ENCODE results near the gene LRRC4C. TPM values are rescaled to one million over a fixed set of nuclear protein-coding genes. Genes with fewer than 3 reads are reported as not detected.
A peak's percentile ranks its signal among the peaks of the same experiment; 100 is the strongest.
"Not testable (repeated sequence)": the region's sequence is repeated elsewhere in the genome, so short reads cannot be mapped to it uniquely, and the experiment has no call there.

Gene LRRC4C
- polyA plus RNA-seq, 3 donors: 13.3 to 16.6 (median 16.6) TPM

DNA sequence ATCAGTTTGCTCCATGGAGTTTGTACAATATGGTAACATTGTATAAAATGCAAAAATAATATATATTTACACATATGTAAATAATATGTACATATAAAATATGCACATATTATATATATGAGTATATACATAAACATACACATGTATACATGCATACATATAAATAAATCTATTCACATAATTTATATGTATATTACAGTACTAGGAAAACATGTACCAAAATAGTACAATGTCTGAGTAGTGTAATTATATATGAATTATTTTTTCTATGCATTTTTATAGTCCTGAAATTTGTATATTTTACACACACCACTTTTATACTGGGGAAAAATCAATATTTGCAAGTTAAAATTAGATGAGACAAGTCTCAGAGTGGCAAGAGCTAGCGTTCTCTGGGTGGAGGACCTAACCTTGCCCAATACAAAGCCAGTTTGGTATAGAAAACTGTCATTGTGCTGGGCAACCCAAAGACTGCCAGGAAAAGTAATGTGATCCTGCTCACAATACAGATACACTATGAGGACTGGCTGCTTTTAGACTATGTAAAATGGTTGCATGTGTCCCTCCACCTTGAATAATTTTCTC is 889.4 kb downstream of the LRRC4C start:
- DNase-seq (ENCODE audit: low read depth in 3 of 3, low spot score in 2 of 3): no peak

DNA sequence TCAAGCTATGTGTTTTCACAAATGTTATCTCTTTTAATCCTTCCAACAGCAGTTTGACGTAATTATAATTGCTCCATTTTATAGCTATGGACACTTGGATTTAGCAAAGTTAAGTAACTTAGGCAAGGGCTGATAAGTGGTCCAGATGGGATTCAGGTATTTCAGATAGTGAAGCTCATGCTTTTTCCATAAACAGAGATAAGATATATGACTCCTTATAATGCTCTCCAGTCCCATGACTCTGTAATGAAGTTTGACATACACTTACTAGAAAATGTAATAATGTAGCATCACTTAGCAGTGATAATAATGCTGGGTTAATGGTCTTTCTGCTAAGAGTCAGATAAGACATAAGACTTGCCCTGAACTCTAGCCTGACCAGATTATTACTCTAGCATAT is 892.1 kb downstream of the LRRC4C start:
- DNase-seq (ENCODE audit: low read depth in 3 of 3, low spot score in 2 of 3): no peak

DNA sequence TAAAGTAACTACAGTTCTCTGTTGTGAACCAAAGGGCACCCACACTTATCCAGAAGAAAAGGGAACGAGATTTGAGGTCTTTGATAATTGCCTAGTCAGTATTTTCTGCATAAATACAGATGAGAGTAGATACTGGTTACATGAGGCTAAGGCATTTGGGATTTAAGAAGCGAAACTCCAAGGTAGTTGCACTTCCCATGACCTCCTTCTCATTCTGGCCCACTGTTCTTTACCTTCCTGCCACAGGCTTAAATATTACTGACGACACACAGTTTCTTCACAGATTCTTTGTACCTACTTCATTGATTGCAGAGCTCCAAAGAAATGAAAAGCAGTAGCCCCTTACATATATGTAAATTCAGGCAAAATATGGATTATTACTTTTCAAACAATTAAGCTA is 915.3 kb downstream of the LRRC4C start:
- DNase-seq (ENCODE audit: low read depth in 3 of 3, low spot score in 2 of 3): no peak

DNA sequence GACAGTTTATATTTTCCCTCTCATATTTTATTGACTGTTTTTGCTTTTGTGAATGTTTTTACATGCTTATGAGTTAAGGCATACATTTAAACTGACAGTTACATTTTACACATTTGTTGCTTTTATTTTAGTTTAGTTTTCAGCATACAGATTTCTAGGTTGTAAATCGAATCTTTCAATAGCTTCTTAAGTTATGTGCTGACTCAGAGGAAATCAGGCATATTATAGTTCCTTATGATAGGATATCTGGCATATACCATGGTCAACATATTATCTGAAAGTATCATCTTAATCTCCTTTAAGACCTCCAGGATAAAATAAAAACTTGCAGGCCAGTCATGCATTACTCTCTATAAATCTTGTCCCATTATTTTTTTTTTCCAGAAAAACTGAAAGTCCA is 916.6 kb downstream of the LRRC4C start:
- DNase-seq (ENCODE audit: low read depth in 3 of 3, low spot score in 2 of 3): no peak

DNA sequence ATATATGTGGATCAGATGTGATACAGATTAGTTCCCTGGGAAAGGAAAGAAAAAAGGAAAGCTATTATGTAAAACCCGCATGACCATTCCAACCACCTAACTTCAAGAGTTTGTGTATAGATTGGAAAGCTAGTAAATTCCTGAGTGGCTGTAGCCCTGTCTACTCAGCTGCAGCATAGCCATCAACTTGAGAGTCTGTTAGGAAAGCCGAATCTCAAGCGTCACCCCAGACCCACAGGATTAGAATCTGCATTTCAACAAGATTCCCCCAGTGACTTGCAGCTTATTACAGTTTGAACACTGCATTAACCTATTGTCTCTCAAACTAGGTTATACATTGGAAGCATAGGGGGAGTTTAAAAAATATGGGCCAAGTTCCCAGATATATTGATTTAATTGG is 921.7 kb downstream of the LRRC4C start:
- DNase-seq (ENCODE audit: low read depth in 3 of 3, low spot score in 2 of 3): no peak

DNA sequence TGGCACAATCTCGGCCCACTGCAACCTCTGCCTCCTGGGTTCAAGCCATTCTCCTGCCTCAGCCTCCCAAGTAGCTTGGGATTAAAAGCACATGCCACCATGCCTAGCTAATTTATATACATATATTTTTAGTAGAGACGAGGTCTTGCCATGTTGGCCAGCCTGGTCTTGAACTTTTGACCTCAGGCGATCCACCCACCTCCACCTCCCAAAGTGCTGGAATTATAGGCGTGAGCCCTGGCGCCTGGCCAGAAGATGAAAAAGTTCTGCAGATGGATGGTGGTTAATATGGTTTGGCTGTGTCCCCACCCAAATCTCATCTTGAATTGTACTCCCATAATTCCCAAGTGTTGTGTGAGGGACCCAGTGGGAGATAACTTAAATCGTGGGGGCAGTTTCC is 937.4 kb downstream of the LRRC4C start:
- not testable (repeated sequence) for DNase-seq (ENCODE audit: low read depth in 3 of 3, low spot score in 2 of 3)

DNA sequence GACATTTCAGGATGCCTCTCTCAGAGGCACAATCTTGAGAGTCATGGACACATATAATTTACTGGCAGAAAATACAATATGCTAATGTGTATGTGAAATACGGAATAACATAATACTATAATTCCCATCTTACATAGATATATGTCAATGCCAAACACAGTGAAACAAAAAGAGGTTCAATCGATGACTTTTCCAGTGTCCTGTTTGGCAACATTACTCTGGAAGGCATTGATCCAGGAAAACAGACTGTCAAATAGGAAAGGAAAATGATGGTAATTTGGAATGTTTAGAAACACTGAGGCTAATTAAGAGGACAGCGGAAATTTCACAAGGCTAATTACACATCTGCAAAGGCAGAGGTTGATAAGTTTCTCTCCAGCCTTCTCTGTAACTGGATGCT is 942.3 kb downstream of the LRRC4C start:
- no peak for DNase-seq (ENCODE audit: low read depth in 3 of 3, low spot score in 2 of 3)

DNA sequence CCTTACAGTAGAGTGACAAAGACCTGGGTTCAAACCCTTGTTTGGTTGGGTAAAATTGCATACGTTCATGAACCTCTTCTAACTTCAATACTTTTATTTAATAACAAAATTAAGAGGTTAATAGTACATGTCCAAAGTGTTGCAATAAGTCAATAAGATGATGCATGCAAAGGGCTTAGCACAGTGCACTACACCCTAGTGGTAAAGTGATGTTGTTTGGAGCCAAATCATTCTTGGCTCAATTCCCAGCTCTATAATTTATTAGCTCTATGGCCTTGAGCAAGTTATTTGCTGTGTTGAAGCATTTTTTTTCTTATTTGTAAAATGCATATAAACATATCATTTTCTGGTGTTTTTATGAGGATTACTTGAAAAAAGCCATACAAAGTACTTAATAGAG is 945.3 kb downstream of the LRRC4C start:
- DNase-seq (ENCODE audit: low read depth in 3 of 3, low spot score in 2 of 3): peak in 2 of 3 donors; percentile 15 to 17

DNA sequence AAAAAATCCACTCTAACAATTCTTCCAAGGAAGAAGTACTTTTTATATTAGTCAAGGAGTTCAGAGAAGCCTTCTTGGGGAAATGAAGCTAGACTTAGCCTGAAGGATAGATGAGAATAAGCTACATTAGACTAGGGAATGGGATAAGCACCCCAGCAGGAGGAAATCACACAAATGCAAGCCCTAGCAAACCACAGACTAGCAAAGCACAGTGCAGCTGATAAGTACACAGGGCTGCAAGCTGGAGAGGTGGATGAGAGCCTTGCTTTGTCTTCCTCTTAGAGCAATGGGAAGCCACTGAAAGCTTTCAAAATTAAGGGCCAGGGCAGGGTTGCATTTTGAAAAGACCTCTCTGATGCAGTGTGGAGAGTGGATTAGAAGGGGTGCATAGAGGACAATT is 946.2 kb downstream of the LRRC4C start:
- no peak for DNase-seq (ENCODE audit: low read depth in 3 of 3, low spot score in 2 of 3)

DNA sequence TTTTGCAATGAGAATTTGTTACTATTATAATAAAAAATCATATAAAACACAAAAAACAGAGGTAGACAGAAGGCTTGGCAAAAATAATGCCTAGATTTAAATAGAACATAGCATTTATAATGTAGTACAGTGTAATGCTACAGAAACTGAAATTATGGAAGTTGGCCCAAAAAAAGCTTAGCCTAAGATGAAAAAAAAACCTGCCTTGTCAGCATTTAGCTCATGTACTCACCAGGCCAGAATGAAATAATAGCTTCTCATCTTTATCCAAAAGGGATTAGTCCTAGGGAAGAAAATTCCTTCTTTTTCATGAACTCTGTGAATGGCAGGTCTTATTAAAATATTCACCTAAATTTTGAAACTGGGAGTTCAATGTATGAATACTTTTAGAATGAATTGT is 951.1 kb downstream of the LRRC4C start:
- no peak for DNase-seq (ENCODE audit: low read depth in 3 of 3, low spot score in 2 of 3)

DNA sequence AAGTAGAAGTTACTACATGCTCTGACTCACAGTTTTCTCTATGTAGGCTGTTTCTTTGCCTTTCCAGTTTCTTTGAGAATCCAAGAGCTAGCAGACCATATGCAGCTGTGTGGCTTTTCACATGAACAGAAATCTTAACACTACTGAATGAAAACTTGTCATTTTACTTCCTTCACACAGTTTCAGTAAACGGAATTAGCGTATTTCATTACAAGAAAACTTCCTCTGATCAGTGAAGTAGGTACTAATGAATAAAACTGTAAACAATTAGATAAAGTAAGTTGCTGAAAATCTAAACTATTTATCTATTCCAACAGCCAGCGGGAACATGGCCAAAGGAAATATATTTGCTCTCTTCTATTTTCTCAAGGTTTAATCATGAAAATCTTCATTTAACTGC is 953.2 kb downstream of the LRRC4C start:
- DNase-seq (ENCODE audit: low read depth in 3 of 3, low spot score in 2 of 3): no peak

DNA sequence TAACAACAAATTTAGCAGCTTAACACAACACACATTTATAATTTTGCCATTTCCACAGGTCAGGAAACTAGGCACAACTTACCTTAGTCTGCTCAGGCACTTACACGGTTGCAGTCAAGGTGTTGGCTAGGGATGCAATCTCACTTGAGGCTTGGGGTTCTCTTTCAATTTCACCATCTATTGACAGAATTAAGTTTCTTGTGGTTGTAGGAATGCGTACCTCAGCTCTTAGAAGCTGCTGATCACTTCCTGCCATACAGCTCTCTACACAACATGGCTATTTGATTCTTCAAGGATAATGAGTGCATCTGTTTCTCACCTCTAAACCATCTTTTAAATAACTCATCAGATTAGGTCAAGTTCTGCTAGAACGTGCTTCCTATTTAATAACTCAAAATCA is 968.1 kb downstream of the LRRC4C start:
- no peak for DNase-seq (ENCODE audit: low read depth in 3 of 3, low spot score in 2 of 3)

DNA sequence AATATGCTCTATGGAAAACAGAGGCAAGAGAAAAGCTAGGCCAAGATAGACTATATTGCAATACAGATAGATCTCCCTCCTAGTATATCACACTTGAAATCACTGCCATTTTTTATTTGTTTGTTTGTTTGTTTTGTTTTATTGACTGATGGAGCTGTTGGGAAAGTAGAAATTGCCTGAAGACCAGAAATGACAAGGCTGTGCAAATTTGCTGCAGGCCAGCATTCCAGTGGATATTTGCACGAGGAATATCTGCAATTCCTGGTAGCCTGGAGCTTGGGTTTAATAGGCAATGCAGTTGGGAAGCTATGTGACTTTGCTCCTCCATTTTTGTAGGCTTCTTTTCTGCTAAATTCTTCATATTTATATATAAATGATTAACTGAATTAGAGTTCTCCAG is 991.7 kb downstream of the LRRC4C start:
- DNase-seq (ENCODE audit: low read depth in 3 of 3, low spot score in 2 of 3): no peak

DNA sequence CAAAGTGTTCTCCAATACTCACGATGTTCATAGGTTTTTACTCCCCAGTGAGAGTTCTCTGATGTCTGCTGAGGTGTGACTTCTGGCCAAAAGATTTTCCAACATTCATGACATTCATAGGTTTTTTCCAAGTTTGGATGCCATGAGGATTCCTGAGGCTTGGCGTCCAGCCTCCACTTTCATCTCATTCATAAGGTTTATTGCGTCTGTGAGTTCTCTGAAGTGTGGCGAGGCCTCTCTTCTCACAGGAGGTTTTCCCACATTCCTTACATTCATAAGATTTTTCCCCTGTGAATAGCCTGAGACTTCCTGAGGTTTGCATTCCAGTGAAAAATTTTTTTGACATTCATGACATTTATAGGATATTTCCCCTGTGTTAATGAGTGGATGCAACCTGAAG is 1014.1 kb downstream of the LRRC4C start:
- DNase-seq (ENCODE audit: low read depth in 3 of 3, low spot score in 2 of 3): no peak

DNA sequence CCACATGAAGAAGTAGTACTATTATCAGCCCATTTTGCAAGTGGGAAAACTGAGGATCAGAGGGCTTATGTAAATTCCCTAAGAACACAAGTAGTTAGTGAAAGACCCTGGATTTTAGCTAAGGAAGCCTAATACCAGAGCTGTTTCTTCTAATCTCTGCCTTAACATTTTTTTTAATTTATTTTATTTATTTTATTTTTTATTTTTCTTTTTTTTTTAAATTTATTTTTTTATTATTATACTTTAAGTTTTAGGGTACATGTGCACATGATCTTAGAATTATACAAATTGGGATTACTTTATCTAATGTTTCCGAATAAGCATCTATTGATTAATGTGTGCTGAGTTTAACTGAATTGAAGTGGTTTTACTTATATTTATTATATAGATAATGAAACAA is 1015.3 kb downstream of the LRRC4C start:
- DNase-seq (ENCODE audit: low read depth in 3 of 3, low spot score in 2 of 3): no peak

DNA sequence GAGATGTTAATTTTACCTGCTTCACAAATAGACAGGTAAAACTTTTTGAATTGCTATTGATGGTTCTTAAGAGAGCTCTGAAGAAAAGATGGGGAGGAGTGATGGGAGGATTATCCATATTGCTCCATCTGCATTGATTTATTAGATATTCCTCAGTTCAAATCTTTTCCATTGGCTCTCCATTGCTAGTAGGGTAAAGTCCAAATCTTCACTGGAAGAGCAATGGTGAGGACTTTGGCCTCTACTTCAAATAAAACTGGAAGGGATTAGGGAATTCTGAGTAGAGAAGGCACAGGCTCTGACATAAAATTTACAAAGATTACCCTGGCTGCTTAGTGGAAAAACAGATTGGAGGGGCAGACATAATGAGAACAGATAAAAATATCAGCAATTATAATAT is 1024.1 kb downstream of the LRRC4C start:
- DNase-seq (ENCODE audit: low read depth in 3 of 3, low spot score in 2 of 3): no peak

DNA sequence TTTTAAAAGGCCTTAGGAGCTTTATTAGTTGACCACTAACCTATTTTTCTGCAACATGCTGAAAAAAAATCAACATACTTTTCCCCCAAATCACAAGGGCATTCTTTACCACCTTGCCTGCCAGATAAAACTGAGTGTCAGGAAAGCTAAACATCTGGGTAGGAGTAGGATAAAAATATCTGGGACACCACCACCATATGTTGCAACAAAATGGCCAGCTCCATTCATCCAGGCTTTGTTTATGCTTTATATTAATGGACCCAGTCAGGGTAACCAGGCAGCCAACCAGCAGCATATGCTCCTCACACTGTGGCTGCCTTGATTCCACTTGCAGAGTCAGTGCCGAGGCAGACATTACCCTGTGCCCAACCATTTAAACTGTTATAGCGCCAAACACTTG is 1024.5 kb downstream of the LRRC4C start:
- no peak for DNase-seq (ENCODE audit: low read depth in 3 of 3, low spot score in 2 of 3)

DNA sequence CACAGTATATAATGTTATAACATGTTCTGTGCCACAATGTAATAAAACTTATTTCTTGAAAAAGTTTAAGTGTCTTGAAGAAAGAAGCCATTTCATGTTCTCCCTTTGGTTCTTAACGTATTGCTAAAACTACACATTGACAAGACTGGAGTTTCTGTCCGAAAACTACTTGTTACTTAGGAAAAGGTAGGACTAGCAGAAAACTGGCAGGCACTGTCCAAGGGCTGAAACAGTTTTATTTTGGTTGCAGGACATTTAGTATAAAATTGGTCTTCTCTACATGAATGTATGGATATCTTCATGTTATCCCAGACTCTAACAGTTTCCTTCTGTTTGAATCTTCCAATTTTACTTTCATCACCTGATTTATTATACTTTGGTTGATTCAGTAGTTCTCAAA is 1027.1 kb downstream of the LRRC4C start:
- DNase-seq (ENCODE audit: low read depth in 3 of 3, low spot score in 2 of 3): no peak

DNA sequence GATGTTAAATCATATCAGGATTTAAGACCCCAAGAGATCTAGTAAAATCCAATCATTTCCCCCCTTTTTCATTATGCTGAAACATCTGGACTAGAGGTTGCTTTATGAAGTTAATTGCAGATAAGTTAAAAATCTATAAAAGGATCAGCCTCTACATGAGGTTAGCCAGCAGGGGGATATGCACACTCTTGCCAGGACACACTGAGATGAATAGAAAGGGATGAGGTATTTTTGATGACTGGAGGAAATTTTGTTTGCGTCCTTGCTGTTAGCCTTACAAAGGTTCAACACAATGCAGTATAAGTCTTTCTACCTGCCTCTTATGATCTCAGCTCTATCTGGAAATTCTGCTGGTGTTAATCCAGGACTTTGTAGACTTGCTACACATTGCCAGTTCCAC is 1034.3 kb downstream of the LRRC4C start:
- no peak for DNase-seq (ENCODE audit: low read depth in 3 of 3, low spot score in 2 of 3)

DNA sequence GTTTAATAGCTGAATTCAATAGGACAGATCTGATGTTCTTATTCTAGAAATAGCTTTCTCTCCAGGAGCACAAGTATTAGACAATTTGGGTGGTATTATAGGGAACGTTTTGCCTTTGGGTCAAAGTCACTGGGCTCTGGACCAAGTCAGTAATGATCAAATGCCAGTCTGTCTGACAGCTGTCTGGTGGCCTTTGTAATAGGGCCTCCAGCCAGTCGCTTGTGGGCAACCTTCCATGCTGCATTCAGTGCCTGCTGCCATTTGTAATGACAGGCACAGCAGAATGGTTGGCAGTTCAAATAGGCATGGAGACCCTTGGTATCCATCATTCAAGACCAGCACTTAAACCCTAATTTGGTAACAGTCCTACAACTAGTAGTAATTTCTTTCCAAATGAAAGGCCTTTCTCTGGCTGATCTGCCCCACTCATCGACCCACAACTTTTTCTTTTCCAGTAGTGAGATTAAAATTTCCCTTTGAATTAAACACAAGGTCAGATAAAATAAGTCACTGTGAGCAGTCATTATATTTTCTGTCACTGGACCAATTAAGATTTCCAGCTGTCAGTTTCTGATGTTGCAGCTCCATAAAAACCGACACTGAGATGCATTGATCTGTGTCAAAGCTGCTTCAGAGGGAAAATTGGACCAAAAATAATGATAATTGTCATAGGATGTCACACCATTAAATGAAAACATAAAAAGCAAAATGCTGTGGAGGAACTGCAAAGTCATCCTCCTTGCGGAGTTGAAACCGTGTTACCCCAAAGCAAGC is 1038.1 kb downstream of the LRRC4C start:
- no peak for DNase-seq (ENCODE audit: low read depth in 3 of 3, low spot score in 2 of 3)

DNA sequence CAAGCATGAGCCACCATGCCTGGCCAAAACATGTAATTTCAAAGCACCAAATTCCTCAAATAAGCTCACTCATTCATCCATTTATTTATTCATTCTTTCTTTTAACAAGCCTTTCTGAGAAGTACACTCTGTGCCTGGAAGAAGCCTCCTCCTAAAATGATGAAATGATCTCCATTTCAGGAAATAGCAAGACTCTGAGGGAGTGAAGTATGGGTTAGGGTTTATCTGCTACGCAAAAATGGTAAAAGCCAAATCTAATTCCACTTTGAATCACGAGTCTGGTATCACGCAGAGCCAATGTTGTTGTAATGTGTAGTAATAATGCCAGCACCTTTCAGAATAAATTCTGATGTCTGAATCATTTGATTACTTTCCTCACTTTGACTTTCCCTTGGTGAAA is 1041.8 kb downstream of the LRRC4C start:
- DNase-seq (ENCODE audit: low read depth in 3 of 3, low spot score in 2 of 3): no peak

DNA sequence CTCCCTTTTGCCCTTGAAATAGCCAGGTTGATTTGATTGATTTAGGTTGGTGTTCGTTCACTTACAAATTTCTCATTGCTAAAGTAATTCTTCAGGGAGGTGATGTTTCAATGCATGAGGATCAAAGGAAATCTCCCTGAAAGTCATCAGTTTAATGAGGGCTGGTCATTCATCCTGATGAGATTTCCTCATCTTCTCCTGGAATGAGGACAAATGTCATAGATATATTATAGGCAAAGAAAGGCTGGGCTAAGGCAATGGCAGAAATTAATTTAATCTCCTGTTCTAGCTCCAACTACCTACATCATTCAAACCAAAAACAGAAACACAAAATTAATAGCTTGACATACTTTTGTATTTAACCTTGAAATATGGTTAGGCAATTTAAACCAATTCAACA is 1052.1 kb downstream of the LRRC4C start:
- no peak for DNase-seq (ENCODE audit: low read depth in 3 of 3, low spot score in 2 of 3)

DNA sequence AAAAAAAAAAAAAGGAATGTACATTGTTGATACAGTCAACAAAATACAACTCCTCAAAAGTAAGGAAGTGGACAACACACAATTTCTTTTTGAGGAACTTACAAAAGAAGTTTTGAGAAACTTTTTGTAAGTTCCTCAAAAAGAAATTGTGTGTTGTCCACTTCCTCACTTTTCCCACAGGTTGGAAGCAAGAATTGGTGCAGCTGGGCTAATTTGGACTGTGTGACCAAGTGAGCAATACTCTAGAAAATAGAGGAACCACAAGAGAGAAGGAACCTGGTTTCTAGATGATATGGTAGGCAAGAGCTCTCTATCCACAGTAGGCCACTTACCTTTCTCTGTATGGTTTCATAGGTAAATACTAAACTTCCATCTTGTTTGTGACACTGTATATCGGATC is 1053.8 kb downstream of the LRRC4C start:
- no peak for DNase-seq (ENCODE audit: low read depth in 3 of 3, low spot score in 2 of 3)
